Measurements from ENCODE around the gene FKBP5. TPM values are rescaled to one million over a fixed set of nuclear protein-coding genes. Genes with fewer than 3 reads are reported as not detected.

FKBP5 gene
- total and polyA plus RNA-seq, 9 of the 15 experiments (the other 6 are each of a cell fraction or from before 2014, with no cell fraction given): 32.7 to 151 (median 75.0) TPM

DNA sequence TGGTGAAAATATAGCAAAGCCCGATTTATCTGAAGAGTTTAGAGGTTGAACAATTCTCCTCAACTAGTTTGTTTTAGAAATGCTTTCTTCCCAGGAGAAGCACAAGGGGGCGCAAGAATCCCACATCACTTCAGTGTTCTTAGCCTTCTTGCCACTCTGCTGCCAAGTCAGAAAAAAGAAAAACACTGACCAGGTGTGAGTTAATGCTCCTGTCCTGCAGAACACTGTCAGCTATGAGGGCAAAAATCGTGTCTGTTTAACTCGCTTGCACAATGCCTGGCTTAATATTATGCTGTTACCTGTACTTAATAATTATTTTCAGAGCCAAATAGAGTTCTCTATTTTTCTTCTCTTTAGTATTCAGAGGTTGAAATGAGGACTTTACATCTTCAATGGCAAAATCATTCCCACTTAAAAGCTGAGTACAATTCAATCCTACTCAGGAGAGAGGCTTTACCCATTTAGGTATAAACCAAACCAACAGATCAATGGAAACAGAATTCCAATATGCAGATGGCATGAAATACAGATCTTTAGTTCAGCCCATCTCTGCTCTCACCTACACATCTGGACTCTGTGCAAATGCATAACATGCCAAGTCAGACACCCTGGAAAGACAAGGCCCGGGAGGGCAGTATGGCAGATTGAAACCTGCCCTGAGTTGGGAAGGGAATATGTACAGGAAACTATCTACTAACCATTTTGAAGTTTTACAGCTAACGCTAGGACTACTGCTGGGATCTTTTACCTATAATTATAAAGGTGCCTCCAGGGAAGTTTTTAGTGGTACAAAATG is 104.6 kb downstream of the FKBP5 start (continued):
- peak; percentile 15; the same call in 1 of the 2 replicates for TF ChIP-seq JUND (IDR thresholded peaks at IDR 0.05; ENCODE audit: borderline replicate concordance, low read depth, low read length)
- no peak for TF ChIP-seq JUND (tag; IDR thresholded peaks at IDR 0.05; ENCODE audit: borderline replicate concordance, low read depth, low read length)
- peak; percentile 97 to 98 for TF ChIP-seq RAD21 (CRISPR knock-in tag; conservative IDR thresholded peaks at IDR 0.05 in 1 of 2, IDR thresholded peaks at IDR 0.05 in 1 of 2)
- peak; percentile 46; the same call in 1 of the 2 replicates for TF ChIP-seq HMBOX1 (IDR thresholded peaks at IDR 0.05)
- no peak for TF ChIP-seq CAMTA2 (CRISPR knock-in tag; conservative IDR thresholded peaks at IDR 0.05)
- TF ChIP-seq CREB3L1 (IDR thresholded peaks at IDR 0.05; ENCODE audit: borderline replicate concordance, low read depth): no peak
- TF ChIP-seq SIN3B (IDR thresholded peaks at IDR 0.05; ENCODE audit: low read depth): no peak
- peak; percentile 97 for TF ChIP-seq DEAF1 (CRISPR knock-in tag; IDR thresholded peaks at IDR 0.05)
- no peak for TF ChIP-seq LARP7 (IDR thresholded peaks at IDR 0.05)
- TF ChIP-seq RCOR1 (IDR thresholded peaks at IDR 0.05; ENCODE audit: borderline replicate concordance in 1 of 2, low read depth in 2 of 2, low read length in 2 of 2): peak in 1 of 2 experiments; percentile 24; a peak in 1 of 4 replicates
- TF ChIP-seq MAZ (CRISPR knock-in tag; conservative IDR thresholded peaks at IDR 0.05 in 1 of 2, IDR thresholded peaks at IDR 0.05 in 1 of 2): peak in 1 of 2 experiments; percentile 59; a peak in 1 of 4 replicates
